GM18520 (cell line): Measurements from ENCODE around the gene KHK.
A peak's percentile ranks its signal among the peaks of the same experiment; 100 is the strongest.

Source experiments
- ATAC-seq: cut with Tn5 transposase; IDR thresholded peaks from one replicate; pipeline ENCODE4 v1.9.1; 2021; ENCODE audit not compliant: unreplicated experiment

Gene KHK

DNA sequence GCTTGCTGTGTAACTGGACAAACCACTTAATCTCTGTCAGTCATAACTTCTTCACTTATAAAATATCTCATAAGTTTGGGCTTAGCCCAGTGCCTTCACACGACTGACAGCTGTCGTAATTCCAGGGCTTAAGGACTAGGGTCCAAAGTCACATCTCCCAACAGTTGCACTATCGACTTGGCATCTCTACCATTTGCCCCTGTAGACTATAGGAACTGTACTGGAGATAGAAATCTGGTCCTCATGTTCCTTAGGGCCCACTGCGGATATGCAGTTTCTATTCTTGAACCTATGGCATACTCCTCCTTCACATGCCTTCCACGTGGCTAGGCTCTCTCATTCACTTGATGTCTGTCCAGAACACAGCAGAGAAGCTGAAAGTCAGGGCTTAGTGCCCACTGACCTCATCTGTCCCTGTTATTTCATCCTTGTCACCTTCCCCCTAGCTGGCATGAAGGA is 39.7 kb downstream of the KHK start:
- ATAC-seq = no peak

DNA sequence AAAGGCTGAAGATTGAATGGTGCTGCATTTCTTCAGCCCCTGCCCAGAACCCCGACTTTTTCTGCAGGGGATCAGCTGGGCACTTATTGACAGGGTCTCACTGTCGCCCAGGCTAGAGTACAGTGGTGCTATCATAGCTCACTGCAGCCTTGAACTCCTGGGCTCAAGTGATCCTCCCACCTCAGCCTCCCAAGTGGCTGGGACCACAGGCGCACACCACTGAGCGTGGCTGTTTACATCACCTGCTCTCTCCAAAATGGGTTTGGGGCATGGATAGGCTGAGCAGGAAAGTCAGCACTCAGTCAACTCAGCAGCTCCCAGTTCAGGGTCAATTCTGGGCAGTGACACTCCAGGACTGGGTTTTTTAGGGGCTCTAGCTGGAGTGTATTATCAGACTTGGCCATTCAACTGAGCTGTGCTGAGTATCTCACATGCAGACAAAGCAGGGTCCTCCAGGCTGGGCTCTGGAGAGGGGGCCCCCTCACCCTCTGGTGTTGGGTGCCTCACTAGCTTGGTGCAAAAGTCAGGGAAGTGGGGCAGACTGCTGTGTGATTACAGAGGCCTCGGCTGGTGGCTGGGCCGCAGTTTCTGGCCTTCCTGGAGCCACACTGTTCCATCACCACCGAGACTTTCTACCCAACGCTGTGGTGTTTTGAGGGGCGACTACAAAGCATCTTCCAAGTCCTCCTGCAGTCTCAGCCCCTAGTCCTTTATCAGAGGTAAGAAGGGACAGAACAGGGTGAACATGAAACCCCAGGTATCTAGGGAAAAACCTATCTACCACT is 41.5 kb downstream of the KHK start:
- no peak for ATAC-seq

DNA sequence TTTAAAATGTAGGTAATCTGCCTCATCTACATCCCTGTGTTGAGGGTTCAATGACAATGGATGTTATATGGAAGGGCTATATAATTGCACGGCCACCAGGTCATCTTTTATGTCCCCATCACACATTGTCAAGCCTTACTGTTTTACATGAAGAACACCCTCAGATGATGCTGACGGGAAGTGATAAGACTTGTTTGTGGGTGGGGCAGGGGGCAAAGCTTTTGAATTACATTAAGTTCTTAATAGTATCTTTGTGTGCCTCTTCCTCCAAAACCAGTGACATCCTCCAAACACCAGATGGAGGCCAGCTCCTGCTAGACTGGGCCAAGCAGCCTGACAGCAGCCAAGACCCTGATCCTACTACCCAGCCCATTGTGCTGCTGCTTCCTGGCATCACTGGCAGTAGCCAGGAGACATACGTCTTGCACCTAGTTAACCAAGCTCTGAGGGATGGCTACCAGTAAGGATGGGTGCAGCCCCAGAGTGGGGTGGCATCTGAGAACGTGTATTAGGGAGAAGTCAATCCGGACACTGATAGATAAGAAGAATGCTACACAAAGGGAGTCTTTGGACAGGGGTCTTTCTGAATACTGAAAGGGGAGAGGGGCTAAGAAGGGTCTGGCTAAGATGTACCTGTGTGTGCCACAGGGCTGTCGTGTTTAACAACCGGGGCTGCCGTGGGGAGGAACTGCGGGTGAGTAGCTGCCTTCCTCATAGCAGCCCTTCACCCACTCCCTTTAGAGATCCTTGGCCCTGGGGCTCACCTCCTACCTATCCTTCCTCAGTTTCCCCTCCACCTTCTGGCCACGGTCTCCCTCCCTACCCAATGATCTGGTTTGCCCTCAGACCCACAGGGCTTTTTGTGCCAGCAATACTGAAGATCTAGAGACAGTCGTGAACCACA is 42.3 kb downstream of the KHK start:
- no peak for ATAC-seq

DNA sequence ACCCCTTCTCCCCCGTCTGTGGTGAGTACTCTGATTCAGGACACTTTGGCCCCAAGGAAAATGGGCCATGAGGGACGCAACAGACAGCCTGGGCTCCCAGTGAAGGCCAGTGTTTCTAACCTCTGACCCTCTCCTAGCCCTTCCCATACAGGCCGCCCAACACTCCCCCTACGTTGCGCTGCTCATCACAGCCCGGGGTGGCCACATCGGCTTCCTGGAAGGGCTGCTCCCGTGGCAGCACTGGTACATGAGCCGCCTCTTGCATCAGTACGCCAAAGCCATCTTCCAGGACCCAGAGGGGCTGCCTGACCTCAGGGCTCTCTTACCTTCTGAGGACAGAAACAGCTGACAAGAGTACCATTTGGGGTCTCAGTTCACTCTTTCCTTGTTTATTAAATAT is 43.8 kb downstream of the KHK start:
- ATAC-seq = no peak

DNA sequence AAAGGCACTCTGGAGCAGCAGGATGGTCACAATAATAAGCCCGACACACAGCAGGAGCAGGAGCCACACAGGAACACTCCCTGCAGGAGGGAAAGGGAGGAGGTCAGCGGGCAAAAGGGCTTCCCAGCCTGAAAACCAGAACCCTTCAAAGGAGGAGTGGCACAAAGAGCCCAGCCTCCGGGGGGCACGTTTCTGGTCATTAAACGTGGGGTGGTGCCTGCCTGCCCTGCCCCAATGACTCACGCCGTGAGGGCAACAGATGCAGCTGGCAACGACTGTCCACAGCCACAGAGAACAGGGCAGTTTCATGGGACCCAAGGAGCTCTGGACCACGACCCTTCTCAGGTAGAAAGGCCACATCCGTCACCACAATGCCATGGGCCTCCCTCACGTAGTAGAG is 44.9 kb downstream of the KHK start:
- ATAC-seq = no peak

DNA sequence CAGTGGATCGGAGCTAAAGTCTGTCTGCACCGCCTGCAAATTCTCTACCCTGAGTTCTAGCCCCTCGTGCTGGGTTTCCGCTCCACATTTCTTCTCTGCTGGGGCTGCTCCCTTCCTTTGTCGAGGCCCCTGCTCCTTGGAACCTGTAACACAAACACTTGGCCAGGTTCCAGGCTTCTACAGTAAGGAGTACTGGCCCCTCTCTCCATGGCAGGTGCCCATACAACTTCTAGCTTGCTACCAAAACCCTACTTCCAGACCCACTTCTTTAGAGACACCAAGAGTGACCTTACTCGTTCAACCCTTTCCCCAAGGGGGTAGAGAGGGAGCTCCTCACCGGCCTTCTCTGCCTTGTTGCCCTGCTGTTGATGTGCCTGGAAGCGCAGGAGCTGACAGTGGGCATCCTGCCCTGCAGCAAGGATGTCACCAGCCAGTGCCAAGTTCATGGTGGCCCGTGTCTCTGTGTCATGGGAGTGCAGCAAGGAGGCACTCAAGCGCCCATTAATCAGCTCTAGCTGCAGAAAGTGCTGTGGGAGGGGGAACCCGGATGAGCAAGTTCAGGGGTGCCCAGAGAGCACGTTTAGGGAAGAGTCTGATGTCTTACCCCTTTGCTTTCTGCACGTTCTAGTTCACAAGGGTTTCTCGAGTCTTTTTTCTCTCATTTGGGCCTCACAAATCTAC is 46.8 kb downstream of the KHK start:
- no peak for ATAC-seq

DNA sequence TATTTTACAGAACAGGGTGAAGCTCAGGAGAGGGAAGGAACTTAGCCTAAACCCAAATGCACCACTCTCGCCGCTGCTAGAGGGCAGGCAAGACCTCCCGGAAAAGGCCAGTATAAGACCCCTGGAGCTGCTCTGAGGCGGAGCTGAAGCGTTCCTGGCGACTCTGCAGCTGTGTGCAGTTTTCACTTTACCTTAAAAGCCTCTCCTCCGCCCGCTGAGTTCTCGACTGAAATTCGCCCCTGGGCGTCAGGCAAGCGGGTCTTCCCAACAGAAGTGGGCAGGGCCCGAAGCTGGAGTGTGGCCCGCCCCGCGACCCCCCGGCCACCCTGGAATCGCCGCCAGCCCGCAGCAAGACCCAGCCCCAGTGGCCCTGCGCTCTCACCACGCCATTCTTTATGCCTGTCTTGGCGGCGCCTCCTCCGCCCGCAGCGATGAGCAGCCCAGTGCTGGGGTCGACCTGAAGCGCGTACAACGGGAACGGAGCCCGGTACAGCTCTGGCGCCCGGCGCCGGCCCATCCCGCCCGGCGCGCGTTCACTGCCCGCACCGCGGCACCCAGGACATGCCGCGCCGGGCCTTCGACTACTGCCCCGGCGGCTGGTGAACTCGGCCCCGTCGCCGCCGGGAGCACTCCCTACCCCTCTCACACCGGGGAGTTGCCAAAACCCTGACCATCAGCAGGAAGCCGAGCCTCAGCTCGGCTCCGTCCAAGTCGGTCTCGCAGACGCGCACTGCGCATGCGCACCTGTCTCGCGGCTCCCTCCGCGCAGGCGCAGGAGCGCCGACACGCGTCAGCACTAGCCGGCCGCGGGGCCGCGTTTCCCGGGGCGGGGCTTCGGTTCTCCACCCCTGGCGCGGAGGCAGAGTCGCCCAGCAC is 47.6 kb downstream of the KHK start, which contains the start of gene PREB:
PREB (minus strand) TSS at position 732 of the 876 bp plus-strand sequence; CDS start at position 517, 215 bp downstream.
- ATAC-seq = peak; percentile 90

DNA sequence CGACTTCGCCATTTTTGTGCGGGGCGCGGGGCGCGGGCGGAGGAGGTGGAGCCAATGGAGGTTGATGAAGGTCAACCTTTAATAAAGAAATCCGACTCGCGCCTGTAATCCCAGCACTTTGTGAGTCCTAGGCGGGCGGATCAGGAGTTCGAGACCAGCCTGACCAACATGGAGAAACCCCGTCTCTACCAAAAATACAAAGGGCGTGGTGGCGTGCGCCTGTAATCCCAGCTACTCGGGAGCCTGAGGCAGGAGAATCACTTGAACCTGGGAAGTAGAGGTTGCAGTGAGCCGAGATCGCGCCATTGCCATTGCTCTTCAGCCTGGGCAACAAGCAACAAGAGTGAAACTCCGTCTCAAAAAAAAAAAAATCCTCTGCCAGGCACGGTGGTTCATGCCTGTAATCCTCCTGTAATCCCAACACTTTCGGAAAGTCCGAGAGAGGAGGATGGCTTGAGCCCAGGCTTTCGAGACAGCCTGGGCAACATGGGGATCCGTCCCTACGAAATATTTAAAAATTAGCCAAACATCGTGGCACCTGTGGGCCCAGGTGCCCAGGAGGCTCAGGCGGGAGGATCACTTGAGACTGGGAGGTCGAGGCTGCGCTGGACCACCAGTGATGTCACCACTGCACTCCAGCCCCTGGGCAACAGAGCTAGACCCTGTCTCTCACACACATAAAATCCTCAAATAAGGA is 48.4 kb downstream of the KHK start:
- ATAC-seq = no peak

DNA sequence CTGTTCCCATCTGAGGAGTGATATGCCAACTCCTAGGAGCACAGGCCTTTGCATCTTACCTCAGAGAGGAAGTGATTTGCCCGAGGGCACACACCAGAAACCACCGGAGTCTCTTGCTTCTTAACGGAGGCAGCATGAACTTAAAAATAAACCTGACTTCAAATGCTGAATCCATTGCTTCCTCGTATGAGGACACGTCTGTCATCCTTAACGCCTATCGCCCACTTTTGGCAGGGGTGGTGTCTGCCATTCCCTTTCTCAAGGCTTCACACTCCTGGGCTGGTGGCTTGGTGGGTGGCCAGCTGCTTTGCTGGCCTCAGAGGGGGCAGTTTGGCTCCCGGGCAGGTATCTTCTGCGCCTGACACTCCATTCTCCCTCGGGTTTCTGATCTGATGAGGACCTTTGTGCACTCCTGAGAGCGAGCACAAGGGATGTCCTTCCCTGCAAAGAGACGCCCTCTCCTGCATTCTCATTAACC is 48.9 kb downstream of the KHK start:
- no peak for ATAC-seq

DNA sequence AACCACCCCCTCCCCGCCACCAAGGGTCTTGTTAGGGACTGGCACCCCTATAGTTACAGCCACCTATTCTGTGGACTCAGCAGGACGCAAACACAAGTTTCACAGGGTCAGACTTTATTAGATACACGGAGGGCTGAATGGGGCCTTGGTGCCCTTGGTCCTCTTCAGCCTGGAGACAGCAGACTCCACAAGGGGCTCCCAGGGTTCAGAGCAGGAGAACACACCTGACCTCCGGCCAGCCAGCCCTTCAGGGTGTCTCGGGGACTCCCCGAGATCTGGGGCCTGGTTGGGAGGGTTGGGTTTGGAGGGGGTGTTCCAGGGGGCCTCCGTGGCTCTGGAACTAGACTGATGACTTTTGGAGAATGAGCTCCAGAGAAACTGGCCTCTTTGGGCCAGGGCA is 50.2 kb downstream of the KHK start:
- no peak for ATAC-seq

DNA sequence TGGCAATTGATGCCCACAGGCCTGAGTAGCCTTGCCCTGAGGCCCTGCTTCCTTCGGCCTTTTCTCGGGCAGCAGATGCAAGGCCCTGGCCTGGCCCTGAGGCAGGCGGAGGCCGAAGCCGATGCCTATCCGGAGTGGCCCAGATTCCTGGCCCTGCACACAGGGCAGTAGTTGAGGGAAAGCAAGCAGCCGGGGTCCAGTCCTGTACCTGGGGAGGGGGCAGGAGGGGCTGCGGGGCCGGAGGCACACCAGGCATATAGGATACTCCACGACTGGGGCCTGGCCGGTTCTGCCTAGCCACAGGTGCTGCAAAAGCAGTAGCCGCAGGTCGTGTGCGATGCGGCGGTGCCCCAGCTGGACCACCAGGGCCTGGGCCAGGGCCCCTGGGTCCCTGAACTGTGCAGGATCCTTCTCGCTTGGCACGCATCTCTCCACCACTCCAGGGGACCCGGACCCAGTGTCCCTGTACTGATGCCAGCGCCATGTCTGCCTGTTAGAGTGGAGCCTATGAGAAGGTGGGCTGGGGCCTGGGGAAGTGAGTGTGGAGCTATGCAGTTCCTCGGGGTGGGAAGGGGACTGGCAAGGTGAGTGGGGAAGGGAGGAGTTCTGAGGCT is 50.9 kb downstream of the KHK start:
- ATAC-seq = no peak

DNA sequence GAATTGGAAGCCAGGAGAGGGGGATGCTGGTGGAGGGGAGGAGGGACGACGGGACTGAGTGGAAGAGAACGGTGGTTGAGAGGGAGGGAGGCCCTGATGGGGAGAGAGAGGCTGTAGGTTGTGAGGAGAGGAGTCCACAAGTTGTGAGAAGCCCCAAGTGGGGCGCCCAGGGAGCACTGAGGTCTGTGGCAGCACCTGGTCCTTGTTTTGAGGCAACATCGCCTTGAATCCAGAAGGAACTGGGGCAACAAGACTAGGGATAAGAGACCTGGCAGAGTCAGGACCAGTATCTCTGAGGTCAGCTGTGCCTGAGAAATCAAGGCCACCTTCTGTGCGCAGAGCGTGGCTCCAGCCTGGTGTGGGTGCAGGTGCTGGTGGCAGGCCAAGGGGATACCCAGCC is 51.5 kb downstream of the KHK start:
- ATAC-seq = no peak

DNA sequence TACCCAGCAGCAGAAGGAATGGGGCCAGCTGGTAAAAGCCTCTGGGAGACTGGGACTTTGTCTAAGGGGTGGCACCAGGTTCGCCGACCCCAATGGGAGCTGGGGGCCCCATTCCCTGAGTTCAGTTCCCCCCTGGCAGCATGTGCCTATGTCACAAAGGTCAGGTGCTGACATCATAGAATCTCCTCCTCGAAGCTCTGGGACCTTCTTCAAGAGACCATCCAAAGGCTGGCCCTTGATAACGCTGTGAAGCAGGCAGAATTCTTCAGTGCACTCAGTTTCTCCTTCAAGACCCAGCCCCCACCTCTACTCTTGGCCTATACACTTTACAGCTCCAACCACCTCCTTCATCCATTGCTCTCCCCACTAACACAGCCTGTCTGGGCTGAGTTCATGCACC is 52.7 kb downstream of the KHK start, which contains the start of gene PRR30:
PRR30 (minus strand) TSS at position 101 of the 400 bp plus-strand sequence. CDS start 1,081 bp downstream, outside the sequence.
- no peak for ATAC-seq

DNA sequence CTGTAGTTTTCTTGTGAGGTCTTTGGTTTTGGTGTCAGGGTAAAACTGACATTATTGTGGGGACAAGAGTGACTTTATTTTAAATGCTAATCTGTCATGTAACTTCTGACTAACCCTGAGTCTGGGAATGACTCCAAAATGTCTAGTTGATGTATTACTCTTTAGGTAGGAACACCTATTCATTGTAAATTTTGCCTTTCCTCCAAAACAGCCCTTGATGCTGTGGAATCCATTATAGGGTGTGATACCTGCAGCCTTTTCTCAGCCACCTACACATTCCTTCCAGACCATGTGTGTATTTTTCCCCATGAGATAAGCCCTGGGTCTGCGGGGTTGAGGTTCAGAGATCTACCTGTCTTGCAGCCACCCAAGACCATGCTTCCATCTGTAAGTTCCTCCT is 56.7 kb downstream of the KHK start:
- no peak for ATAC-seq

DNA sequence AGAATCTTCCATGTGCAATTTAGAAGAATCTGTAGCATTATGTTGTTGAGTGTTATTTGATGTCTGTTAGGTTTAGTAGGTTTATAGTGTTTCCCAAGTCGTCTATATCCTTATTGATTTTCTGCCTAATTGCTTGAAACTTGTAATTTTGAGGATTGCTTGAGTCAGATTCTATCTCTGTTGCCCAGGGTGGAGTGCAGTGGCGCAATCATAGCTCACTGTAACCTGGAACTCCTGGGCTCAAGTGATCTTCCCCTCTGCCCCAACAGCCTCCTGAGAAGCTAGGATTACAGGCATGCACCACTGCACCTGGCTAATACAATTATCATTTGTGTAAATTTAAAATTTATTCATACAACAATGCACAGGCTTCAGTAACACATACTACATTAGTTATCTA is 59.1 kb downstream of the KHK start:
- ATAC-seq = no peak

DNA sequence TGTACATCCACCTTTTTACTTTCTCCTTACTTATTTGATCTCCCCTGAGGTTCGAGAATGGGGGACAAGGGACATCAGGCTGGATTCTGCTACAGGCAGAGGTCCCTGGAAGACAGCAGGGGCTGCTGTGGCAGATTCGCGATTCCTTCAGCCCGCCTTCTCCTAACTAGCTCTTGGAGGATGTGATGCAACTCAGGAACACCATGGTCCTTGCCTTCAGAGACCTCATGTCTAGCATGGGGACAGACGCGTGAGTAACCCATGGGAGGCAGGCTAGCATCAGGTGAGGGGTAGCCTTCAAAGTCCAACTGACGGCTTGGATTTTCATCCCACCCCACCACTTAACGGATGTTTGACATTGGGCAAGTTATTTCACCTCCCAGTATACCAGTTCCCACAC is 61.4 kb downstream of the KHK start:
- no peak for ATAC-seq

DNA sequence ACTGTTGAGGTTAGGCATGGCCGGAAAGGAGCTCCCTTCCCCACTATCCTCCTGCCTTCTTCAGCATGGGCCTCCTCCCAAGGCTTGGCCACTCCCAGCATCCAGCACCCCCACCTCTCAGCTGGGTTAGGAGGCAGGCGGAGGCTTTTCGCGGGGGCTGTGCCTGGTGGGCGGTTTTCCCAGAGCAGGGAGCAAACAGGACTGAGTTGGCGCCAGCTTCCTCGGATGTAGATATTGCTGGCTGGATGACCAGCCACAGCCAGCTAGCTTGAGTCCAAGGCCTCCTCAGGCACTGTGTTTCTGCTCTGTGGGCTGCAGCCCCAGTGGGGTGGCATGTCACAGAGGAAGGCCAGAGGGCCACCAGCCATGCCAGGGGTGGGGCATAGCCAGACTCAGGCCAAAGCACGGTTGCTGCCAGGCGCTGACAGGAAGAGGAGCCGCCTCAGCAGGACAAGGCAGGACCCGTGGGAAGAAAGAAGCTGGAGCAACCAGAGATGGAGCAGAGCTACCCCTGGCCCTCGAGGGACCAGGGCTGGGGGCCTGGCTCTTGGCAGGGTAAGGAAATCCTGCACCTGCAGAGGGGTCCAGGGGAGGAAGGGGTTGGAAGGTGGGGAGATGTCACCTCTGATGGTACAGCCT is 62.3 kb downstream of the KHK start, which contains the start of gene TCF23:
TCF23 (plus strand) TSS at position 204 of the 639 bp plus-strand sequence; CDS start at position 334, 130 bp downstream.
- ATAC-seq = no peak

DNA sequence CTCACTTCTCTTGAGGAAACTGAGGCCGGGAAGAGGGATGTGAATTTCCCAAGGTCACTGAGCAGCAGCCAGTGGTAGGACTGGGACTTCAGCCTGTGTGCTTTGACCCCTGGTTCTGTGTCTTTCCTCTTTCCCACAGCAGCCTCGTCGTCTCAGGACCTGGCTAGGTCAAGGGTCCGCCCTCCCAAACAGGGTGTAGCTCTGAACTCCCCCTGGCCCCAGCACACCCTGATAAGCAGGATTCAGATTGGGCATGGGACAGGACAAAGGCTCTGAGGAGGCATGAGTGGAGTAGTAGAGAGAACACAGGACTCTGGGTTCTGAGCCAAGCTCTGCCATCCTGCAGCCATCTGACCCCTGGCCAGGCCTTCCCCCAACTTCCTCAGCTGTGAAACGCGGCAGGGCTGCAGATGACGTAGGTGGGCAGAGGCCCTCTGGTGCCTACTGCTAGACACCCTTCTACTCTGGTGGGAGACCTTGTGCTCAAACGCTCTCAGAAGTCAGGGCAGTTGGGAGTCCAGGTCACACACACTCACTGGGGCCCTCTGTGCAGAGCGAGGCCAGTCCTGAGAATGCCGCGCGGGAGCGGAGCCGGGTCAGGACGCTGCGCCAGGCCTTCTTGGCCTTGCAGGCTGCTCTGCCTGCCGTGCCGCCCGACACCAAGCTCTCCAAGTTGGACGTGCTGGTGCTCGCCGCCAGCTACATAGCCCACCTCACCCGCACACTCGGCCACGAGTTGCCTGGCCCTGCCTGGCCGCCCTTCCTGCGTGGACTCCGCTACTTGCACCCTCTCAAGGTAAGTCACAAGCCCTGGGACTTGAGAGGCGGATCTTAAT is 63.2 kb downstream of the KHK start:
- ATAC-seq = no peak
